SU-DHL-6 (cell line): ENCODE measurements around the gene SGIP1.

Experiments
- CTCF ChIP-seq: fragments of 200-600 bp; sonication (generic); IDR thresholded peaks from one replicate; pipeline ENCODE4 v1.5.1; 2017; ENCODE audit warnings: antibody characterized with exemption, mild to moderate bottlenecking, low read length, moderate library complexity; ENCODE audit not compliant: insufficient read depth, poor library complexity, severe bottlenecking
- EZH2phosphoT487 ChIP-seq: fragments of 200-600 bp; sonication (generic), shearing (Covaris generic); conservative IDR thresholded peaks from 2 replicates; pipeline ENCODE4 v1.6.1; 2018; ENCODE audit warnings: mild to moderate bottlenecking, antibody characterized with exemption, low read length, moderate library complexity, mixed read lengths

GRCh38 chr1:66757722-66758240 lies 223.8 kb downstream of the SGIP1 start:
- TF ChIP-seq CTCF, result no peak
- TF ChIP-seq EZH2phosphoT487, result no peak
